Nucleus accumbens (tissue), 56 donors: ENCODE measurements around the gene MXD4.

Experiments
- DNase-seq, 56 donors: peaks; one replicate each; lab custom pipeline; 2025; lab: John Stamatoyannopoulos, UW

The MXD4 gene

GRCh38 chr4:2265113-2266110 lies 3.5 kb upstream of the MXD4 start:
- no peak for DNase-seq

- no peak for DNase-seq
Measured at GRCh38 chr4:2264481-2265041, 2.7 kb upstream of the MXD4 start.

- DNase-seq: no peak
Measured at GRCh38 chr4:2263926-2264321, 2.0 kb upstream of the MXD4 start.

GRCh38 chr4:2262944-2263250 lies 988 bp upstream of the MXD4 start:
- DNase-seq: no peak

- DNase-seq: peak; percentile 95 to 100 (median 99)
Measured at GRCh38 chr4:2262145-2262943, 435 bp upstream of the MXD4 start.

- DNase-seq: peak in 7 of 56 donors; percentile 16 to 74 (median 44)
Measured at GRCh38 chr4:2261110-2261852, 628 bp downstream of the MXD4 start.

GRCh38 chr4:2260344-2261109 lies 1.4 kb downstream of the MXD4 start:
- DNase-seq: no peak

GRCh38 chr4:2259541-2260343 lies 2.2 kb downstream of the MXD4 start:
- no peak for DNase-seq

GRCh38 chr4:2259036-2259540 lies 2.8 kb downstream of the MXD4 start:
- no peak for DNase-seq

GRCh38 chr4:2258091-2259035 lies 3.5 kb downstream of the MXD4 start:
- no peak for DNase-seq

GRCh38 chr4:2257361-2258081 lies 4.4 kb downstream of the MXD4 start:
- DNase-seq: peak in 2 of 56 donors; percentile 26 to 38

- peak in 1 of 56 donors; percentile 24 for DNase-seq
Measured at GRCh38 chr4:2256781-2257191, 5.1 kb downstream of the MXD4 start.

- DNase-seq: peak in 1 of 56 donors; percentile 19
Measured at GRCh38 chr4:2256156-2256731, 5.7 kb downstream of the MXD4 start.

- peak in 28 of 56 donors; percentile 22 to 80 (median 51) for DNase-seq
Measured at GRCh38 chr4:2255501-2256155, 6.3 kb downstream of the MXD4 start.

- DNase-seq: no peak
Measured at GRCh38 chr4:2254665-2255500, 7.0 kb downstream of the MXD4 start.
